Cerebellar cortex (tissue), 1 donor: Measurements from ENCODE around the gene ATP1B3.
"Not testable (repeated sequence)": the region's sequence is repeated elsewhere in the genome, so short reads cannot be mapped to it uniquely, and the experiment has no call there.

ENCODE experiments used
- DNase-seq: peaks from one replicate; pipeline ENCODE4 v3.0.0-alpha.2; 2015; ENCODE audit warnings: low spot score

ATP1B3 gene

DNA sequence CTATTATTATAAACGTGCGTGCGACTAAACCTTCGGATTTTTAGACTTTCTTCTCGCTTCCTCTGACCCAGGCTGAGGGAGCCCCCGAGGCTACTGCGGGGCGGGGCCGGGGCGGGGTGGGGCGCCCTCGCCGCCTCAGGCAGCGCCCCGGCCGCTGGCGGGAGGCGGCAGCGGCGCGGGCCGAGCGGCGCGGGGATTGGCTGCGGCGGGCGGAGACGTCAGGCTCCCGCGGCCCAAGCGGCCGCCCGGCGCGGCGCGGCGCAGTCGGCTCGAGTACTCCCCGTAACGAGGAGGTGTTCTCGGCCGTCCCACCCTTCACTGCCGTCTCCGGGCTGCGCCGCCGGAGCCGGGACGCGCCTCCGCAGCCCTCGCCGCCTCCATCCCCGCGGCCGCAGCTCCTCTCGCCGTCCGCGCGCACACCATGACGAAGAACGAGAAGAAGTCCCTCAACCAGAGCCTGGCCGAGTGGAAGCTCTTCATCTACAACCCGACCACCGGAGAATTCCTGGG lies at the start of gene ATP1B3:
Gene ATP1B3 (plus strand): TSS at position 263 of the 510 bp plus-strand sequence. CDS start 159 bp downstream, at position 422.
- no peak for DNase-seq

DNA sequence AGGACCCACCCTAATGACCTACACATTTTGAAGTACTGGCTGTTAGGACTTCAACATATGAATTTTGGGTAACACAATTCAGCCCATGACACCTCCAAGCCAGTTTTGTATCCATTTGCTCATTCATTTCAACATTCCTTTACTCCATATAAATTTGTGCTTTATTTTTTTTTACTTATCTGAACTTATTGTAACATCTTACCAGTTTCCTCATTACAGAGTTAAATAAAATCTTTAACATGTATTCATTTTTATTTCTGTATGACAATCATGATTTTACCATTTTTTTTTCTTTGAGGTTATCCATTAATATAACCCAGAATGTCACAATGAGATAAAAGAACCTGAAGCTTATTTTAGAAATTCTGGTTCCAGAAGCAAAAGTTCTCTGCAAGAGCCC lies 48.0 kb upstream of the ATP1B3 start:
- DNase-seq = no peak

DNA sequence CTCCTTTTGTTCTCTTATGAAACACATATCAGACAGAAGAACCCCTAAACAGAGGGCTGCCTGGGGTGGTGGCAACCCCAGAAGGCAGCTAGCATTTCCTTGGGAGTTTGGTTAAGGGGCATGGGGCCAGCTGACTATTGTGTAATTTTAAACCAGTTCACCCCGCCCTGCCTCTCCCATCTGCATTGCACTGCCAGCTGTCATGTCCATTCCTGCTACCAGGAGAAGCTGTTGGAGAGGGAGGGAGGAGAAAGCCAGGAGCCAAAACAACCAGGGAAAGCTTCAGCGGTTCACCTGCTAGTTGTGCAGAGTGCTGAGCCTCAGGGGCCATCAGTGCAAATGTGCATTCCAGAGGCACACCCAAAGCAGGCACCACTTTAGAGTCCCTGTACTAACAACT lies 47.6 kb upstream of the ATP1B3 start:
- no peak for DNase-seq

DNA sequence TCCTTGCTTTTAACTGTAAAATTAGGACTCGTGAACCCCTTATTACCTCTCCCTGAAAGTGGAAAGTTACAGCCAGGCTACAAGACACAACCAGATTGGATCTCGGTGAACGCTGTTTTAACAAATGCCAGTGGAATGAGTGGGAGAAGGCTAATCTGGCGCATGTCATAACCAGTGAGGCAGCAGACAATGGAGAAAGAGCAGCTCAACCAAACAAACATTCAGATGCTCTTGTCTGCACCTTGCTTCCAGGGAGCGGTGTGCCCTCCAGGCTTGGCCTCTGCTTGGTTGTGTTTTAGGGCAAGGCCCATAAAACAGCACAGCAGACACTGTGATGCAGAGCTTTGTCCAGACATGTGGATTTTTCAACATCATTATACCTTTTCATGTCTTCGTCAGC lies 45.9 kb upstream of the ATP1B3 start:
- DNase-seq = no peak

DNA sequence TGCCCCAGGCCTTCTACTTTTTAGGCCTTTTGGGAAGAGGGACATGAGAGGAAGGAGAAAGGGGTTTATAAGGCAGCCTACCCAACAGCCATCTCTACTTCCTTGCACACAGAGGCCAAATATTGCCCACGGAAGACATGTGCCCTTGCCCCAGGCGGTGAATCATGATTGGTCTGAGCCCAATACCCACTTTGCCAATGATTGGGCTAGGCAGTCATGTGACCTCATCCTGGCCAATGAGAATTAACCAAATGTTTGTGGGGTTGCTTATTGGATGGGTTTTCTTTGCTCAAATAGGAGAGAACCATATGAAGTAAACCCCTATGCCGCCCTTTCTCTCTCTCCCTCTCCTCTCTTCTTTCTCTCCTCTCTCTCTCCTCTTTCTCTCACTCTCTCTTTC lies 42.2 kb upstream of the ATP1B3 start:
- DNase-seq = no peak

DNA sequence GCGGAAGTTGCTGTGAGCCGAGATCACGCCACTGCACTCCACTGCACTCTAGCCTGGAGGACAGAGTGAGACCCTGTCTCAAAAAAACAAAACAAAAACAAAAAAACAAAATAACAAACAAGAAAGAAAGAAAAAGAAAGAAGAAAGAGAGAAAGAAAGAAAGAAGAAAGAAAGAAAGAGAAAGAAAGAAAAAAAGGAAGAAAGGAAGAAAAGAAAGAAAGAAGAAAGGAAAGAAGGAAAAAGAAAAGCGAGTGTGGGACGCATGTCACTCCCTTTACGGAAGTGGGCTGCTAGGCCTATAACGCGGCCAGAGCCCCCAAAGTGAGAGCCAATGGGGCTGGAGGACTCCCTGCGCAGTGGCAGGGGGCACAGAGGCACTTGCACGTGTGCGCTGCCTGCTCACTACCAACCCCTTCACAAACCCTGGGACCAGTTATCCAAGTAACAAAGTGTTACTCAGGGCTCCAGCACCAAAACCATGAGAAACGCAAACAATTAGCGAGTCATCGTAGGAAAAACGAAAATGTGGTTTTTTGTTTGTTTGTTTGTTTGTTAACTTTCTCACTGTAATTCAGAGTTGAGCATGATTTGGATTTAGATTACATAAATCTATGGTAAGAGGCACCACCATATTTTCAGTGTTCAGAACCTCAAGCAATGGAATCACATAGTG lies 40.8 kb upstream of the ATP1B3 start:
- DNase-seq = no peak

DNA sequence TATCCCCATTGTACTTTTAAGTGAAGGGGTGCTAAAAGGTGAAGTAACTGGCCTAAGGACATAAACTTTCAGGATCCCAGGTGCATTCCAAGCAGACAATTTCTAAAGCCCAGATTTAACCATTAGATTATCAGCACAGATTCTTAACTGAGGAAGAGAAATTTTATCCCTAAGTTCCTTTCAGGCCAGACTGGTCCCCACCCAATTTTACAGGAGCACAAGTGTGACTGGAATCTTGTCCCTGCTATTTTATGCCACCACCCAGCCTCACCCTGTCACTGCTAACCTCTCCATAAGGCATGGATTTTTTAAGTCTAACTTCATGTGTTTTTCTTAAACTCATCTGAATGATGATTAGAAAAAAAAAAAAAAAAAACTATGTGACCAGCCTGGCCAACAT lies 37.1 kb upstream of the ATP1B3 start:
- DNase-seq = no peak

DNA sequence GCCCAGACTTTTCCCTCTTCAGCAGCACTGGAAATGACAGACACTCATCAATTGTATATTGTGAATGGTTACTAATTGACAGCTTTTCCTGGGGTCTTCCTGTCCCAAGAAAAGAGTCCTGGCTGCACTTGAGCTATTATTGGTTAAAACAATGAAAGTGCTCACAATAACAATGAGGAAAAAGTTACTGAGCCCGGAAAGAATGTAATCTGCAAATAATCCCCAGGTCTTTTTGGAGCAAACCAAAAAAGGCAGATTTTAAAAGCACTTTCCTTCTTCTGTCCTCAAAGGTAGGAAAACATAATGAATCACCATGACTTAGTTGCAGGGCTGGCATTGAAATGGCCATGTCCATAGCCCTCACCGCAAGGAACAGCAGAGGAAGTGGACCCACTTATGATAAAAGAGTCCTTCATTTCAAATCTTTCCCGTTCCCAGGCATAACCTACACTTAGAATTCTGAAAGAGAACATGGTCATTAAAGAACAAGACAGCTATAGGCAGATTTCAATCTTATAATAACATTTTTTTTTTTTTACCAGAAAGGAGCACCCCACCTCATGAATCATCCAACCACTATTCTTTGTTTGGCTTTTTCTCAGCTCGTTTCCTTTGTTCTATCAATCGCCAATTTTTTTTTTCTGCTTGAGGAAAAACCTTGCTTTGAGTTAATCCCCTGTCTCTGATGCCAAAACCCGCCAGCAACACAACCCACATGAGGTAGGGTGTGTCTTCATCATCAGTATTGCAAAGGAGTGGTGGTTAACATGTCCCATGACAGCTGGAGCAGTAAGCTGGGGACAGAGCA lies 35.5 kb upstream of the ATP1B3 start:
- DNase-seq = no peak

DNA sequence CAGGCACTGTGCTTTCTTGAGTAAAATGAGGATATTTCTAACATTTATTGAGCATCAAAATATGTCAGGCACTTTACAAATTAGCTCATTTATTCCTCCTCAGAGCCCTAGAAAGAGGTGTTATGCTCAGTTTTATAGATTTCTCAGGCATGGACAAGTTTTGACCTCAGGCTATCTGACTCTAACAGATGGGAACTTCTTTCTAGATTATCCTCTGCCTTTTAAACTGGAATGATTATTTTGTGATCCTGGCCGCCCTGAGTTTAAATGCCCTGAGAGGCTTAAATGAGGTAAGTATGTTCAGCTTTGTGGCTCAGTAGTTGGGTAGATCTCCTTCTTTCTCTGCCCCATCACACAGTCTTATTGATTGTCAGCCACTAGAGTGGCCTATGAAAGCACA lies 32.3 kb upstream of the ATP1B3 start:
- DNase-seq = no peak

DNA sequence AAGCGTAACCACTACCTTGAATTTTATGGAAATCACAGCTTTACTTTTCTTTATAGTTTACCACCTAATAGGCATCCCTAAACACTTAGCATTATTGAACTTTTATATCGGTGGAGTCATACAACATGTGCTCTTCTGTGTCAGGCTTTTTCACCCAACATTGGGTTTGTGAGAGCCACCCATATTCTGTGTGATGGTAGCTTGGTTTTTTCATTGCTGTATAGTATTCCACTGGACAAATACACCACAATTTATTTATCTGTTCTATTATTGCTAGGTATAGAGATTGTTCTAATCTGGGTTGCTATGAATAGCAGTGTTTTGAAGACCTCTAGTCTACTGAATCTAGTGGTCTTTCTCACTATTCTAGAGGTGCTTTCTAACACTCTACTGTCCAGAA lies 31.6 kb upstream of the ATP1B3 start:
- no peak for DNase-seq

DNA sequence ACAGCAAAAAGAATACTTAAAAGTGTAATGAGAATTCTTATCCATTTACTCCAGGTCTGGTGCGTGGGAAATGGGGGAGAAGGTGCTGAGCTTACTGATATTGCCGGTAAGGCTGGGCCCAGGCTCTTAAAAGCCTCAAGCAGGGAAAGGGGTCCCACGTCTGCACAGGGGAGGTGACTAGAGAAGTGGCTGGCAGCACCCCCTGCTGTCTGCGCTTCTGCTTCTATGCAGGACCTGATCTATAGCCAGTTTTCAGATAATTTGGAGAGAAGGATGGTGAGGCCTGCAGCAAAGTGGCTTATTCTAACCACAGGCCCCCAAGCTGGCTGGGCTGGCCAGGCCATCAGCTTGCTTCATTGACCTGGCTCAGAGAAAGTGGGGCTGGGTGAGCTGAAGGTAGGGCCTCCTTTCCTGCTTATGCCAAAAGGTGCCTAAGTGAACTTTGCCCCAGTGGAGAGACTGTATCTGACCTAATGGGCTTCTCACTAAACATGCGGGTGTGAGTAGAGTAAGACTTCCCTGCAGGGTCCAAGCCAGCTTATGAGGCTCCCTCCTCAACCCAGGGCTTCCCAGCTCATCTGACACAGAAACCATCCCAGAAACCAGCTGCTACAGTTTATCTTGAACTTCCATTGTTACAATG lies 30.9 kb upstream of the ATP1B3 start:
- no peak for DNase-seq

DNA sequence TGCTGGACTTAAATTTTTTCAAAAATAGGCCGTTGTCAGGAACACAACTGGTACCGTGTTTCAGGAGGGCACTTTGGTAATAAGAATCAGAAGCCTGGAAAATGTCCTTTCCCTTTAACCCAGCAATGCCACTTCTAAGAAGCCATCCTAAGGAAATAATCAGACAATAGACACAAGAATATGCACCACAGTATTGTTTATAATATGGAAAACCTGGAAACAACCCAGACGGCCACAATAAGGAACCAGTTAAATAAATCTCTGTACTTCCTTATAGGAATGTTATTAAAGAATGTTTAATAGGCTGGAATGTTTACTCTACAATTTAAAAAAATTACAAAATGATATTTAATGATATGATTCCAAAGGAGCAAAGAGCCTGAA lies 30.4 kb upstream of the ATP1B3 start:
- no peak for DNase-seq

DNA sequence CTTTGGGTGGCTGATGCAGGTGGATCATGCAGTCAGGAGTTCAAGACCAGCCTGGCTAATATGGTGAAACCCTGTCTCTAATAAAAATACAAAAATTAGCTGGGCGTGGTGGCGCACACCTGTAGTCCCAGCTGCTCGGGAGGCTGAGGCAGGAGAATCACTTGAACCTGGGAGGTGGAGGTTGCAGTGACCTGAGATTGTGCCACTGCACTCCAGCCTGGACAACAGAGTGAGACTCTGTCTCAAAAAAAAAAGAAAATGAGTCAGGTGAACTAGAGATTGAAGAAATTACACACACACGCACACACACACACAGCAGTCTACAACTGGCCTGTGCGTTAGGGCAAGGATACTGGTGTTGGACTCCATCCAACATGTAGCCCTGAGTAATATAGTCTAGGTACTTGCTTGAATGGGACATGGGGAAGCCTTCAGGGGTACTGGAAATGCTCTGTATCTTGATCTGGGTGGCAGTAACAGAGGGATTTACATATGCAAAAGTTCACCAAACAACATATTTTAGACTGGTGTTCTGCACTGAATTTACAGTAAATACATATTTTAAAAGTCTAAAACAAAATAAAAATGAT lies 28.2 kb upstream of the ATP1B3 start:
- DNase-seq = not testable (repeated sequence)

DNA sequence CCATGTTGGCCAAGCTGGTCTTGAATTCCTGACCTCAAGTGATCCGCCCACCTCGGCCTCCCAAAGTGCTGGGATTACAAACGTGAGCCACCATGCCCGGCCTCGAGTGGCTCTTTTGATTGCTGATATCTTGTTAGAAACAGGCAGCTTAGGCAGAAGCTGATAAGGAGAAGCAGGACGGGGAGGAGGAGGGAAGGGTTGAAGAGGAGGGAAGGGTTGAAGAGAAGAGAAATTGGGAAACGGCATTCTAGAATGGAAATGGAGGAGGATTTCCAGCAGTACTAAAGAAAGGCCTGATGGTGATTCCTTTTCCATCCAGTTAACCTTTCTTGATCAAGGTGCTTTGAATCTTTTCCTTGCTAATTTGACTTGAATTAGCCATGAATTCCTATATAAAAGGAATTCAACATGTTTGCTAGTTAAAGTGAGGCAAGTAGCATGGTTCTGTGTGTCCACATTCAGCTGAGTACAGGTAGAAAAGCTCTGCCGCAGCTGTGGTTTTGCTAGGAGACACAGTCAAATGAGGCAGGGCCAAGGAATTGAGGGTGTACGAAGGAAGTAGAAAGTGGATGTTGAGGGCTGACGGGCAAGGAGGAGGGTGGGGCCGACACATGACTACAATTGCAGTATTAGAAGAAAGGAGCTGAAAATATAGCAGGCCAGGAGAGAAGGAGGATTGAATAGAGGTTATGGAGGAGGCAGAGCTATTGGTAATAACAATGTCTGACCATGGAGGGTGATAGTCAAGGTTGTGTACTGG lies 27.2 kb upstream of the ATP1B3 start:
- DNase-seq = no peak

DNA sequence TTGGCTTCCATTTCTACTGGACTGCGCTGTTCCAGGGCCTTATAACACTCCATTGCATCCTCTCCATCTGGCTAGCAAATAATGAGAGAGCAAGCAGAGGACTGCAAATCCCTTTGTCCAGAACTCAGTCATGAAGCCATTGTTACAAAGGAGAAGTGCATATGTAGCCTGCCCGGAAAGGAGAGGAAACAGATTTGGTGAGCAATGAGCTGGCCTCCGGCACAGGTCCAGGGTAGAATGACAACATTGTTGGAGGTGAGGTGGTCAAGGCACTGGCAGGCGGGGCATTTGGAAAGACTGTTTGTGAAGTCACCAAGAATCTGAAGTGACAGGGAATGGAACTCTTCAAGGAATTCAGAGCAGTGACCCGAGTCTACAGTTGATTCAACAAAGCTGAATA lies 25.0 kb upstream of the ATP1B3 start:
- DNase-seq = no peak

DNA sequence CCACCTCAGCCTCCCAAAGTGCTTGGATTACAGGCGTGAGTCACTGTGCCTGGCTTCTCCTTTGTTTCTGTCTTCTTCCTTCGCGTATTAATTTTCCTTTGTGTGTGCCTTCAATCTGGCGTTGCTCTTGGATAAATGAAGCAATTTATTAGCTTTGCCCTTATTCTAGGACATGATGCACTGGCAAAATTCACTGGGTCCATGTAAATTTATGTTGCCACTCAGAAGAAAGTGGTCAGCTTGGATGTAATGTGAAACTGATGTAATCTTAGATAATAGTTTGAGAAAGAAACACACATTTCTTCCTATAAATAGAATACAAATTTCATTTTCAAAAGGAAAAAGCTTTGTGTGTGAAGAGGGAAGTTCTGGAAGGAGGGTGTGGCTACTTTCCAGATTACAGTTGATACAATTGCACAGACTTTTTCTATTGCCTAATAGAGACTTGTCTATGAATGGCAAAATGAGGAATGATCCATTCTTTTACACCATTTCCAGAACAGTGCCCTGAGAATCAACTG lies 23.3 kb upstream of the ATP1B3 start:
- DNase-seq = no peak

DNA sequence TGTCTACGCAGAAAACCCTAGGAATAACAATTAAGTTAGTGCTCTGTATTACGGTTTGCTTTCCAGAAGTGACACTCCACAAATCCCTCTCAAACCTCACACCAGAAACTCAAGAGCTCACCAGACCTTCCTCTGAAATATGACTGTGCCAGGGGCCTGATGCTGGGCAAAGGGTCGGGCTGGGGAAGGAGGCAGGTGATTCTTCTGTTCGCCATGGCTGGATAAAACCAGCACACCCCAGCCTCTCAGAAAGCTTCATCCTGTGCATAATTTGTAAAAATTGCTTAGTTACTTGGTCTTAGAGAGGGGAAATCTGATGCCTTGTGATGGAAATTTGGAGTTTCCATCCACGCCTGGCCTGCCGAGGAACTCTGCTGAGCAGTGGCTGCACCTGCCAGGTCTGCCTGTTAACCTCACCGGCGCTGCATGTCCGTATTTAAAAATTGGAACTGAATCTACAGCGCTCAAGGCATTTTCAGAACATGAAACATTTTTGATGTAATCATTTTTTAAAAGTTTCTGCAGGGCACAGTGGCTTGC lies 22.7 kb upstream of the ATP1B3 start:
- no peak for DNase-seq

DNA sequence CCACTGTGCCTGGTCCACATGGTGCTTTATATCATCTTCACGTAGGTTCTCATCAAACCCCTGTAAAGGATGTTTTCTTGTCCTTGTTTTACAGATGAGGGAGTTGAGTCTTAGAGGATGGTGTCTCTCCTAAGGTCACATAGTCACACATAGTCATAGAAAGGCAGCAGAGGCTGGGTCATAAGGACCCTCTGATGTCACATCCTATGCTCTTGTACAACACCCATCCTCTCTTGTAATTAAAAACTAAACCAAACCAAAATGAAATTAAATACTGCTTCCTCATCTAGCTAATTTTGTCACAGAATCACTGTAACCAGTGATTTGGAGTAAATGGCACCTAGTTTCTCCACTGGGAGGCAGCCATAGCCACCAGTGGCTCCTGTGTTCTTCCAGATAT lies 21.8 kb upstream of the ATP1B3 start:
- no peak for DNase-seq

DNA sequence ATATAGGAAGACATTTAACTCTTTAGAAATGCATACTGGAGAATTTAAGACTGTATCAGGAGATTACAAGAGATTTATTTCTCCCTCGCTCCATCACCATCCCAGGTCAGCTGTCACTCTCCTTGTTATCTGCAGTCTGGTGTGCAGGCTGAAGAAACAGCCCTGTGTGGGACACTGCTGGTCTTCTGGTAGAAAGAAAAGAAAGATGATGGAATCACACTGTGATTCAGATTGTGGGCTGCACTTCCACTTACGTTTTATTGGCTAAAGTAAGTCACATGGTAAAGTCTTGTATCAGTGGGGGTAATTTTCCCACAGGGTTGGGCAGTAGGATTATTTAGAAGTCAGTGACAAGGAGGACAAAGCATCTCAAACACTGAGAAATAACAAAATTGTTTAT lies 18.1 kb upstream of the ATP1B3 start:
- DNase-seq = no peak

DNA sequence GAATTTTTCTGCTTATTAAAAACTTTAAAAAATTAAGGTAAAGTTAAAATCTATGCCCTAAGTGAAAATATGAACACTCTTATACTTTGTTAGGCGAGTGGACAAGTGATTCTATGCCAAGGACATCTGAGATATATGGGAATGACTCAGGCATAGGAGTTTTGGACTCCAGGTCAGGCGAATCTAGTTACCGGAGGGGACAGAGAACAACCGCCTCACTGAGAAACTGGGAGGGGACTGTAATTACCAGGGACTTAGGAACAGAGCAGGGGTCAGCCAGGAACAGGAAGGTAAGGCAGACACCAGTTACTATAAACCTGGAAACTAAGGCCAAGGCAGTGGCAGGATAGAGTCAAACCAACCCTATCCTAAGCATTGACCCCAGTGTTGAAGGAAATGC lies 16.8 kb upstream of the ATP1B3 start:
- no peak for DNase-seq

DNA sequence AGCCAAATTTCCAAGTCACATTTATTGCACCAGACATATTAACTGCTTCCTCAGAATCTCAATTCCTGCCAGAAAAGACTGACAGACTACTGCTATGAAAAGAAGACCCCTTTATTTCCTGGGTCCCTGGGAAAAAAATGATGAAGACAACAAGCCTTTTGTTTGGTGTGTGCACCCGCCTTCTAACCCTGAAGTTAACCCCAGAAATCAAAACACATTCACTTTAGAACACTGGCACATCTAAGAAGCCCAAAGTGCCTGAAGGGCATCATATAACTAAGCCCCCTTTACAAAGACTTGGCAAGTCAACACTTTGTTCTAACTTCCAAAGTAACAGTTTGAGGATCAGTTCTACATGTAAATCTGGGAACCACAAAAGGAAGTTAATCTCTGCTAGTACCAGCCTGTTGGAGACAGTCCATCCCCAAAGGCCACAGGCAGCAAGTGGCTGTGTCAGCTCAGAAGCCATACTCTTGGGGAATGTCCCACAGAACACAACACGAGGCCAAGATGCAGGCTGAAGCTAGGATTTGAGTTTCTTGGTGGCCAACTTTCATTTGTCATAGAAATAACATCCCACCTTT lies 16.3 kb upstream of the ATP1B3 start:
- DNase-seq = no peak
